GM19238 (cell line): Measurements from ENCODE around the gene DISC1.
"Not testable (repeated sequence)": the region's sequence is repeated elsewhere in the genome, so short reads cannot be mapped to it uniquely, and the experiment has no call there.

ENCODE experiments used
- DNase-seq: peaks from one replicate; pipeline ENCODE4 v3.0.0; 2011; ENCODE audit warnings: low spot score; ENCODE audit not compliant: insufficient read length

DISC1 gene

DNA sequence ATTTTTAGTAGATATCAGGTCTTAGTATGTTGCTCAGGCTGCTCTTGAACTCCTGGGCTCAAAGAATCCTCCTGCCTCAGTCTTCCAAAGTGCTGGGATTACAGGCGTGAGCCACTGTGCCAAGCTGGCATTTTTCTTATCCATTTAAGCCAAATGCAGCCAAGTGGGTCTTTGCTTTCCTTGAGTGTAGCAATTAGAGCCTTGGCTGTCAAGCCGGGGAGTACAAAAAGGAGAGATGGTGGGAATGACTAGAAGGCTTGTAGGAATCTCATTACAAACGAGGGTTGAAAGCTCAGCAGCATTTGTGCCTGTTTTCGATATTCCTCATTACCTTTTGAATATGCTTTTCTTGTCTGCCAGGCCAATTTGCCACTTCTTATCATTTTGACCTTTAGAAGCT lies 140.9 kb downstream of the DISC1 start:
- no peak for DNase-seq

DNA sequence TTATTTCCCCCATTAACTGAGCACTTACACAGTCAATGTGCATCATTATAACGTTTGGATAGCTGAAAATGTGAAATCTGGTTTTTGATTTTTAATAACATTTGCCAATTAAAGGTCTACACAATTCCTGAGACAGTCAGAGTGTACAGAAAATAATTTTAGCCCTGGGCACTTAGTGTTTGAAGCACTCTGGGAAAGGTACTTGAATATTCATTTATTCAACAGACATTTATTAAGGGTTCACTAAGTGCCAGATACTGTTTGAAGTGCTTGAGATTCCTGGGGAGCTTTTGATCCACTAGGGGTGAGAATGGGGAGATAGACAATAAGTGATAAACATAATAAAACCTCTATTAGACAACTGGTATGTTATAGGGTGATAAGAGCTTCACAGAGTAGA lies 141.8 kb downstream of the DISC1 start:
- DNase-seq: no peak

- no peak for DNase-seq
Observed at GRCh38 chr1:231770506-231771175, 144.1 kb downstream of the DISC1 start.

GRCh38 chr1:231774719-231775335 lies 148.2 kb downstream of the DISC1 start:
- DNase-seq: no peak

GRCh38 chr1:231776010-231776756 lies 149.6 kb downstream of the DISC1 start:
- DNase-seq: no peak

- DNase-seq: no peak
Observed at GRCh38 chr1:231776757-231777062, 150.1 kb downstream of the DISC1 start.

DNA sequence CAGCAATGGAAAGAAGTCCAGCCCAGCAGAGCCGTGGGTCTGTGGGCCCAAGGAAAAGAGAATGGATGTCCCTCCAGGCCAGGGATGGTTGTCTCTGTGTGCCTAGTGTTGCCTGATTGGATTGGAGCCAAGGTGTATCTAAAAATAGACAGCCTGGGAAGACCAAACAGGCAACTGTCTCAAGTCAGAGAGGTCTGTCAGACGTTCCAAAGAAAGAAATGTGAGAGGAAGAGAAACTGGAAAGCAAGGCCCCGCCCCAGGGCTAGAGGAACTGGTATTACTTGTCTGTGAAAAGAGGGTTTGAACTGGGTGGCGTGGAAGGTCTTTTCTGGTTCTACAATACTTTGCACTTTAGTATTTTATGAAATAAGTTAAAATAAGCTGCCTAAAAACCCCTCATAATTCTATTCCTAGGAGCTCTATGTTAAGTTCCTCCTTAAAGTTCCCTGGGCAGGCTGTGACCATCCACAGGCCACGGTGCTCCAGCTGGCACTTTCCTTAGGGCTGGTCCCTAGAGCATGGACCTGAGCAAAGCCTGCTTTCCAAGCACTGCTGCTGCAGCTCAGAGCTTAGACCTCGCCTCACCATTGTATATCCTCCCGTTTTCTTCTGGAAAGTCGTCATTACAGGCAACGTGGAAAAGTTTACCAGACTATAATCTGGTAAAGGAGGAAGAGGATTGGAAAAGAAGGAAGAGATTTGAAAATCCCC lies 151.6 kb downstream of the DISC1 start:
- DNase-seq: no peak

DNA sequence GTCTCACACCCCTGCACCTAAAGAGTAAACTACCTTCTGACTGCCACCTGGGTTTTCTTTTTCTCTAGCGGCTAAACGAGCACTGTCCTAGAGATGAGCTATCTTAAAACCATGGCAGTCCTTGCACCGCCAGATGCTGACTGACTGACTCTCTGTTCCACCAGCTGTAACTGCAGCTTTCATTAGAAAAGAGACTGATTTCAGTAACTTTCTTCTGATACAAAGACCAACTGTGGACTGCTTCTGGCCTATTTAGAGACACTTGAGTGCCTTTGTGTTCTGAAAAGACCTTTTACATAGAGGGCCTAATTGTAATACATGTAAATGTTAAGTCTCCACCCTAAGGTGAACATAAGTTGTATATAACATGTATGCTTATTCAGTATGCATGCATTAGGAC lies 152.5 kb downstream of the DISC1 start:
- no peak for DNase-seq

GRCh38 chr1:231781892-231782291 lies 155.3 kb downstream of the DISC1 start:
- no peak for DNase-seq

DNA sequence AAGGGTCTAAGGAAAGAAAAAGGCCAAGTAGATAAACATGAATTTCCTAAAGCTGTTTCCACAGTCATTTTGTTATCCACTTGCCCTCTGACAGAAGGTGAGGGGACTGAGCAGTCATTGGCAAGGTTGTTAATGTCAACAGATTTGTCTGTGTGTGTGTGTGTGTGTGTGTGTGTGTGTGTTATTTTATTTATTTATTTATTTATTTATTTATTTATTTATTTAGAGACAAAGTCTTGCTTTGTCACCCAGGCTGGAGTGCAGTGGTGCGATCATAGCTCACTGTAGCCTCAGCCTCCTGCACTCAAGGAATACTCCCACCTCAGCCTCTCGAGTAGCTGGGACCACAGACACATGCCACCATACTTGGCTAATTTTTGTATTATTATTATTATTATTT lies 158.5 kb downstream of the DISC1 start:
- DNase-seq: not testable (repeated sequence)

DNA sequence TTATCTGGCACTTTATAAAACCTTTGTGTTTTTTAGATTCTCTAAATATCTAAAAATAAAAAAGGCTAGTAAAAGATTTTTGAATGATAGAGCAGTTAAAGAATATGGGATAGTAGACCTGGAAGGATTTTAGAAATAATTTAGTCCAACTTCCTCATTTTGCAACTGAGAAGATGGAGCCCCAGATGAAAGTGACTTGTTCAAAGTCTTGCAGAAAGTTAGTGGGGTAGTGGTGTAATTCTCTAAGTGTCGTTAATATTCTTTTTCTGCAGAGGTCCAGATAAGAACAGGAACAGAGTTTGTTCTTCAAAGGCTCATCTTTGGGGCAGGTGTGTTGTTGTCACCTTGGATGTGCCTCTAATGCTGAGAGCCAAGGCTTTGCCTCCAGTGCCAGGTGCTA lies 159.5 kb downstream of the DISC1 start:
- no peak for DNase-seq

DNA sequence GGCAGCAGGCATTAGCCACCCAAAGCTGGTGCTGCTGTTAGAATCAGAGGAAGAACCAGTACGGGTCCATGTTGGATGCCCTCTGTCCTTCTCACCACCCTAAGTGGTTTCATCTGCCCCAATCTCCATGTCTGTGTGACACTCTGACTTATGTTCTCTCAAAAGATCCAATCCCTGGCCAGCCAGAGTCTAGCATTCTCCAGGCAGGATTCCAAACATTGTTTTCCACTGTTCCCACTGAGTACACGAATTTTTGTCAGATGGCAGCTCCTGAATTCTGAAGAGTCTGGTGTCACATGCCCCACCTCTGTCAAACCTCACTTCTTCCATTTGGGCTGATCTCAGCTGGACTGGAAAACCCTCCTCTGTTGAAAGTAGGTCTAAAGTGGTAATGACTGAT lies 166.0 kb downstream of the DISC1 start:
- no peak for DNase-seq

- DNase-seq: no peak
Observed at GRCh38 chr1:231793893-231794292, 167.3 kb downstream of the DISC1 start.

GRCh38 chr1:231796141-231796540 lies 169.6 kb downstream of the DISC1 start:
- no peak for DNase-seq

GRCh38 chr1:231799363-231799986 lies 172.9 kb downstream of the DISC1 start:
- DNase-seq: no peak

DNA sequence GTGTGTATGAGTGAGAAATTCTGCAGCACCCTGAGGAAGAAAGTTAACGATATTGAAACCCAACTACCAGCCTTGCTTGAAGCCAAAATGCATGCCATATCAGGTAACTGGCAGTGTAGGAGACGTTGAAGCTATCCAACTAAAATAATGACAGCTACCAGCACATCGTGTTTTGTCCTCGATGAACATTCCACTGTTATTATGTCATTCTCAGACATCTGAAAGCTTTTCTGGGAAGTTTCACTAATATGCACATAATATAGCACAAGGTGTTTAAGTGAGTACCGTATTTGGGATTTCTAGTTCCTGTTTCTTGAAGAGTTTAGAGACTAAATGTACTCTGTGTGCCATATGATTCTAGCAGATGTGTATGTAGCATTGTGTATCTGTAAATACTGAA lies 173.5 kb downstream of the DISC1 start:
- DNase-seq: no peak

GRCh38 chr1:231801042-231801585 lies 174.5 kb downstream of the DISC1 start:
- no peak for DNase-seq

- DNase-seq: no peak
Observed at GRCh38 chr1:231803353-231803752, 176.8 kb downstream of the DISC1 start.

DNA sequence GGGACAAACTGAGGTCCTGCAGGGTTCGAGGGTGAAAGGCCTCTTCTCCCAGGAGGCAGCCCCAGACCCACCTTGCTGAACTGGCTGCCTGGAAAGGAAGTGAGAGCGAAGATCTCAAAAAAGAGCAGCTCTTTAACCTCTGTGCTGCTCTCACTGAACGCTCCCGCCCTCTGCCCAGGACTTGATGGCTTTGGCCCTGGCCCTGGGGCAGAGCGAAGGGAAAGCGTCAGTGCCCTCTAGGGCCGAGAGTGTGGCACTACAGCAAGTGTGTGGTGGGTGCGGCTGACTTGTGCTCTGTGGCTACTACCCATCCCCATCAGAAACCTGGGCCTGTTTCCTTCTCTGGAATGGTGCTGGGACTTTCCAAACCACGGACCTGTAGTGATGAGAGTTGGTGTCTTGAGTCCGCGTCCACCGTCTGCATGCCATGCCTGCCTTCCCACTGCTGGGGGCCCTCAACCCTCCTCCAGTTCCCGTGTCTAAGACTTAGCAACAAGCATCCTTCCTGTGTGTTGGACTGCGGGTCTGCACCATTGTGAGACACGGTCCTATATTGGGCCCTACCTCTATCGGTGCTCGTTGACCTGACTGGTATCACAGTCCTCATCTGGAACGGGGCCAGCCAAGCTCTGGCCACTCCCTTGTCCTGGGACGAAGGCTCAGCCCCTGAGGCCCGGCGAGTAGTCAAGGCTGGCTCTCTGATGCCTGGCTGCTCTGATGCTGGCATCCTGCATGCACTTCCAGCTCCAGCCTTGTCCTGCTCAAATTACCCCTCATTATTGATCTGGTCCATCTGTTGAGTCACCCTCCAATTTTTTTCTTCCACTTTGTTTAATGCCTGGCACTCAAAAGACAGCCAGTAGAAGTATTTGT lies 180.3 kb downstream of the DISC1 start:
- peak; percentile 36 for DNase-seq

- no peak for DNase-seq
Observed at GRCh38 chr1:231807541-231807940, 181.0 kb downstream of the DISC1 start.
